ENCODE results near the gene SDK1. TPM values are rescaled to one million over a fixed set of nuclear protein-coding genes. Genes with fewer than 3 reads are reported as not detected.

SDK1 gene
- total and polyA plus RNA-seq, 2 of the 8 experiments (the other 6 are each of a cell fraction or from before 2014, with no cell fraction given), result 3.3 to 7.2 TPM

DNA sequence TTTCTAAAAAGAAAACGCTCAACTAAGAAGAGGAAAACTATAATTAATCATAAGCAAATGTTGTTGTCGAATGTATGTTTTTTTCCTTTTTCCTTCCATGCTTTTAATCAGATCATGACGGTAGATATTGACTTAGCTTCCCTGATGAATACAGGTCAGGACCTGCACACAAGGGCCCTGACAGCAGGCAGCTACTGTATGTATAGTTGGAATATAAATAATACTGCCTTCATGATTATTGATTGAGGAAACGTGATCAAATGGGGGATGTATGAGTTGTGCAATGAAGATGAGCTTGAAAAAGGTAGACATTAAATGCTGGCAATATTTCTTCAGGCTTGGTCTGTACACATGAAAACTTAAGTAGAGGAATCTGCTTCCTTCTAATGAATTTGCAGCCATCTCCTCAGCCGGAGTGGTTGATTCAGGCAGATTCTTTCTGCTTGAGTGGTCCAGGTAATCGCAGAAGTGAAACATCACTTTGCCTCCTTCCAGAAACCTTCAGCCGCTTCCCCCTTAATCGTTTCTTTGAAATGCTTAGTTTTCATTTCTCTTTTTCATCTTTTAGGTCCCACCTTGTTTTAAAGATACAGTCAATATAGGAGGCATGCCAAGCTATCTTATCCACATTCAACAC is 656.5 kb downstream of the SDK1 start (continued):
- TF ChIP-seq YY1 (IDR thresholded peaks at IDR 0.05; ENCODE audit: low read depth, low read length) (no peak), CREB1 (IDR thresholded peaks at IDR 0.05) (no peak), CEBPB (IDR thresholded peaks at IDR 0.05; ENCODE audit: low read depth, low read length) (no peak), SP2 (IDR thresholded peaks at IDR 0.05; ENCODE audit: low read length) (no peak), TAF7 (optimal IDR thresholded peaks at IDR 0.05; ENCODE audit: borderline replicate concordance, low read depth, low read length) (no peak), SIRT6 (IDR thresholded peaks at IDR 0.05; ENCODE audit: low read length) (no peak), ASH2L (IDR thresholded peaks at IDR 0.05; ENCODE audit: low read length) (no peak), CHD1 (IDR thresholded peaks at IDR 0.05; ENCODE audit: low read depth, low read length) (no peak)
